Measurements from ENCODE around the gene PCDH15.

Gene PCDH15

GRCh38 chr10:53846809-53847208 is 954.2 kb downstream of the PCDH15 start:
- TF ChIP-seq CTCF (IDR thresholded peaks at IDR 0.05; ENCODE audit: insufficient read depth, low read length, poor library complexity, severe bottlenecking), result no peak
- Histone ChIP-seq H3K27me3 (replicated peaks; ENCODE audit: control insufficient read depth, insufficient read depth, low read length) (no peaks in the 10 kb centered on the region), H3K36me3 (ENCODE audit: control insufficient read depth, insufficient read depth, low read length) (no peaks in the 10 kb centered on the region), H3K4me3 (replicated peaks; ENCODE audit: low read depth, low read length) (no peak overlapping the region)
- DNase-seq (ENCODE audit: extremely low read depth, insufficient read length), result no peak

GRCh38 chr10:53843736-53844362 is 957.2 kb downstream of the PCDH15 start:
- DNase-seq (ENCODE audit: extremely low read depth, insufficient read length), result no peak
- H3K27me3 ChIP-seq (replicated peaks; ENCODE audit: control insufficient read depth, insufficient read depth, low read length), result no peaks in the 10 kb centered on the region
- H3K4me3 ChIP-seq (replicated peaks; ENCODE audit: low read depth, low read length), result no peak overlapping the region
- no peak for TF ChIP-seq CTCF (IDR thresholded peaks at IDR 0.05; ENCODE audit: insufficient read depth, low read length, poor library complexity, severe bottlenecking)
- no peaks in the 10 kb centered on the region for H3K36me3 ChIP-seq (ENCODE audit: control insufficient read depth, insufficient read depth, low read length)

GRCh38 chr10:53841483-53842145 is 959.4 kb downstream of the PCDH15 start:
- H3K4me3 ChIP-seq (replicated peaks; ENCODE audit: low read depth, low read length), result no peak overlapping the region
- H3K36me3 ChIP-seq (ENCODE audit: control insufficient read depth, insufficient read depth, low read length), result no peaks in the 10 kb centered on the region
- no peaks in the 10 kb centered on the region for H3K27me3 ChIP-seq (replicated peaks; ENCODE audit: control insufficient read depth, insufficient read depth, low read length)
- no peak for TF ChIP-seq CTCF (IDR thresholded peaks at IDR 0.05; ENCODE audit: insufficient read depth, low read length, poor library complexity, severe bottlenecking)
- no peak for DNase-seq (ENCODE audit: extremely low read depth, insufficient read length)

GRCh38 chr10:53840653-53841052 is 960.4 kb downstream of the PCDH15 start:
- no peak for TF ChIP-seq CTCF (IDR thresholded peaks at IDR 0.05; ENCODE audit: insufficient read depth, low read length, poor library complexity, severe bottlenecking)
- H3K27me3 ChIP-seq (replicated peaks; ENCODE audit: control insufficient read depth, insufficient read depth, low read length), result no peaks in the 10 kb centered on the region
- no peak for DNase-seq (ENCODE audit: extremely low read depth, insufficient read length)
- no peaks in the 10 kb centered on the region for H3K36me3 ChIP-seq (ENCODE audit: control insufficient read depth, insufficient read depth, low read length)
- H3K4me3 ChIP-seq (replicated peaks; ENCODE audit: low read depth, low read length), result no peak overlapping the region

GRCh38 chr10:53839440-53840039 is 961.5 kb downstream of the PCDH15 start:
- no peak for DNase-seq (ENCODE audit: extremely low read depth, insufficient read length)
- Histone ChIP-seq H3K27me3 (replicated peaks; ENCODE audit: control insufficient read depth, insufficient read depth, low read length) (no peaks in the 10 kb centered on the region), H3K4me3 (replicated peaks; ENCODE audit: low read depth, low read length) (no peak overlapping the region), H3K36me3 (ENCODE audit: control insufficient read depth, insufficient read depth, low read length) (no peaks in the 10 kb centered on the region)
- TF ChIP-seq CTCF (IDR thresholded peaks at IDR 0.05; ENCODE audit: insufficient read depth, low read length, poor library complexity, severe bottlenecking), result peak; percentile 37

All from GM06990 (cell line).